ENCODE data around the gene GPR25.

Gene GPR25

GRCh38 chr1:200873116-200873670, 412 bp downstream of the GPR25 start:
- DNase-seq (ENCODE audit: low read depth in 2 of 2), result no peak

- no peak for DNase-seq (ENCODE audit: low read depth in 2 of 2)
These were observed 1.1 kb downstream of the GPR25 start for GRCh38 chr1:200873671-200874397.

GRCh38 chr1:200874694-200875093, 1.9 kb downstream of the GPR25 start:
- no peak for DNase-seq (ENCODE audit: low read depth in 2 of 2)

GRCh38 chr1:200875416-200875815, 2.6 kb downstream of the GPR25 start:
- no peak for DNase-seq (ENCODE audit: low read depth in 2 of 2)

GRCh38 chr1:200877010-200877409, 4.2 kb downstream of the GPR25 start:
- DNase-seq (ENCODE audit: low read depth in 2 of 2), result no peak

- peak in 1 of 2 donors; percentile 21 for DNase-seq (ENCODE audit: low read depth in 2 of 2)
These were observed 5.2 kb downstream of the GPR25 start for GRCh38 chr1:200877839-200878551.

GRCh38 chr1:200880212-200880611, 7.4 kb downstream of the GPR25 start:
- DNase-seq (ENCODE audit: low read depth in 2 of 2), result no peak

- no peak for DNase-seq (ENCODE audit: low read depth in 2 of 2)
These were observed 10.3 kb downstream of the GPR25 start for GRCh38 chr1:200883118-200883517.

- DNase-seq (ENCODE audit: low read depth in 2 of 2), result no peak
These were observed 13.0 kb downstream of the GPR25 start for GRCh38 chr1:200885623-200886402.

GRCh38 chr1:200886594-200886993, 13.8 kb downstream of the GPR25 start:
- no peak for DNase-seq (ENCODE audit: low read depth in 2 of 2)

- no peak for DNase-seq (ENCODE audit: low read depth in 2 of 2)
These were observed 14.3 kb downstream of the GPR25 start for GRCh38 chr1:200887036-200887435.

GRCh38 chr1:200887772-200888348, 15.1 kb downstream of the GPR25 start:
- no peak for DNase-seq (ENCODE audit: low read depth in 2 of 2)

- DNase-seq (ENCODE audit: low read depth in 2 of 2), result peak in 1 of 2 donors; percentile 34
These were observed 15.6 kb downstream of the GPR25 start for GRCh38 chr1:200888349-200888838.

GRCh38 chr1:200889571-200889970, 16.8 kb downstream of the GPR25 start:
- no peak for DNase-seq (ENCODE audit: low read depth in 2 of 2)

GRCh38 chr1:200890027-200890426, 17.2 kb downstream of the GPR25 start:
- no peak for DNase-seq (ENCODE audit: low read depth in 2 of 2)

GRCh38 chr1:200890818-200891773, 18.3 kb downstream of the GPR25 start:
- DNase-seq (ENCODE audit: low read depth in 2 of 2), result no peak

- no peak for DNase-seq (ENCODE audit: low read depth in 2 of 2)
These were observed 19.0 kb downstream of the GPR25 start for GRCh38 chr1:200891774-200892157.

- no peak for DNase-seq (ENCODE audit: low read depth in 2 of 2)
These were observed 19.8 kb downstream of the GPR25 start for GRCh38 chr1:200892546-200892945.

- no peak for DNase-seq (ENCODE audit: low read depth in 2 of 2)
These were observed 20.2 kb downstream of the GPR25 start for GRCh38 chr1:200892958-200893357.

- no peak for DNase-seq (ENCODE audit: low read depth in 2 of 2)
These were observed 20.7 kb downstream of the GPR25 start for GRCh38 chr1:200893411-200893901.
